HG02678 (cell line): ENCODE data around the gene ATAD3A.
"Not testable (repeated sequence)": the region's sequence is repeated elsewhere in the genome, so short reads cannot be mapped to it uniquely, and the experiment has no call there.

Experiments
- ATAC-seq: cut with Tn5 transposase; IDR thresholded peaks from one replicate; pipeline ENCODE4 v1.9.1; 2021; ENCODE audit warnings: mild to moderate bottlenecking, moderate library complexity; ENCODE audit not compliant: unreplicated experiment

ATAD3A gene

GRCh38 chr1:1553821-1554494 is 42.0 kb downstream of the ATAD3A start:
- no peak for ATAC-seq

GRCh38 chr1:1554550-1554925 is 42.6 kb downstream of the ATAD3A start:
- ATAC-seq, result no peak

GRCh38 chr1:1554926-1555915 is 43.3 kb downstream of the ATAD3A start:
- ATAC-seq, result no peak

- ATAC-seq, result no peak
Observed at GRCh38 chr1:1556505-1556904, 44.5 kb downstream of the ATAD3A start.

- not testable (repeated sequence) for ATAC-seq
Observed at GRCh38 chr1:1556961-1557360, 45.0 kb downstream of the ATAD3A start.

- ATAC-seq, result not testable (repeated sequence)
Observed at GRCh38 chr1:1557688-1558087, 45.7 kb downstream of the ATAD3A start.

GRCh38 chr1:1558591-1558990 is 46.6 kb downstream of the ATAD3A start:
- ATAC-seq, result no peak

GRCh38 chr1:1559066-1559465 is 47.1 kb downstream of the ATAD3A start:
- no peak for ATAC-seq

GRCh38 chr1:1560178-1560577 is 48.2 kb downstream of the ATAD3A start:
- ATAC-seq, result no peak

GRCh38 chr1:1561801-1562470 is 50.0 kb downstream of the ATAD3A start:
- no peak for ATAC-seq

GRCh38 chr1:1562556-1563195 is 50.7 kb downstream of the ATAD3A start:
- ATAC-seq, result no peak

GRCh38 chr1:1563688-1564087 is 51.7 kb downstream of the ATAD3A start:
- ATAC-seq, result no peak

GRCh38 chr1:1564268-1564667 is 52.3 kb downstream of the ATAD3A start:
- ATAC-seq, result no peak

- no peak for ATAC-seq
Observed at GRCh38 chr1:1565340-1565739, 53.4 kb downstream of the ATAD3A start.

GRCh38 chr1:1567152-1567875 is 55.4 kb downstream of the ATAD3A start:
- ATAC-seq, result no peak

GRCh38 chr1:1567891-1568291 is 55.9 kb downstream of the ATAD3A start:
- no peak for ATAC-seq

- ATAC-seq, result no peak
Observed at GRCh38 chr1:1569341-1569740, 57.4 kb downstream of the ATAD3A start.

- peak; percentile 80 for ATAC-seq
Observed at GRCh38 chr1:1573843-1574720, 62.1 kb downstream of the ATAD3A start.
